GM21360 (cell line): Measurements from ENCODE around the gene PTPN22.
A peak's percentile ranks its signal among the peaks of the same experiment; 100 is the strongest.
"Not testable (repeated sequence)": the region's sequence is repeated elsewhere in the genome, so short reads cannot be mapped to it uniquely, and the experiment has no call there.

Source experiments
- ATAC-seq: cut with Tn5 transposase; IDR thresholded peaks from one replicate; pipeline ENCODE4 v1.9.1; 2021; ENCODE audit warnings: mild to moderate bottlenecking, moderate library complexity; ENCODE audit not compliant: unreplicated experiment

Gene PTPN22

DNA sequence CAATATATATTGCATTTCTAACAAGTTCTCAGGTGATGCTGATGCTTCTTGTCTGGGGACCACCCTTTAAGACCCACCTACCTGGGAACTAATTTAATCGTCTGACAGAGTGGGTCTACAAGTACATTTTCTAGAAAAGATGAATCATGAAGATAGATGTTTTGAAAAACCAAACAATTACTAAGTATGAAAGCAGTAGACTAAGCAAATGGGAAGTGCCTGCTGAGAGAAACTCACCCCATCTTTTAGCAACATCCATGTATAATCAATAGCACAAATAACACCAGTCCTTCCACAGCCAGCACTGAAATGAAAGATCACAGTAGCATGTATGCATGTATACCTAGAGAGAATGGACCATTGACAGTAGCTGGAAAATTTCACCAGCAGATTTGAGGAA lies 17.3 kb downstream of the PTPN22 start:
- no peak for ATAC-seq

- not testable (repeated sequence) for ATAC-seq
These were observed 18.8 kb downstream of the PTPN22 start for GRCh38 chr1:113852694-113853093.

DNA sequence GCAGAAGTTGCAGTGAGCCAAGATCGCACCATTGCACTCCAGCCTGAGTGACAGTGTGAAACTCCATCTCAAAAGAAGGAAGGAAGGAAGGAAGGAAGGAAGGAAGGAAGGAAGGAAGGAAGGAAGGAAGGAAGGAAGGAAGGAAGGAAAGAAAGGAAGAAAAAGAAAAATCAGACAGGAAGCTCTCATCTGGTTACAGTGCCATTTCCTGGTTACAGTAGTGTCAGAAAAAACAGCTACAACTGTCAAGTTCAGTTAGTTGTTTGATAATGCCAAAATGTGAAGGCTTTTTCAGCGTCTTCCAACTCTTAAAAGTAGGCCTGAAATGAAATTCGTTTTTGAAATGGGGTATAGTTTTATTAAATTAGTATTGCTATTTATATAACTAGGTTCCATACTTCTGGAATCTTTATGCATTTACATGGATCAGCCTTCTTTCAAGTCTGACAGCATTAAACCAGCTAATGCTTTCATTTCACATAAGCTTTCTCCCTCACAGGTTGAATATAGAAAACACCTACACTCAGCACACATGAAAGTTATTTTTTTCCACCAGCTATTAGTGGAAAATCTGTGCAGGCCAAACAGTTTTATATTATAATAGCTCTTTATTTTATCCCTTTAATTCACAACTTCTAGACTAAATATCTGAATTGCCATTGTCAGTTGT lies 21.2 kb downstream of the PTPN22 start:
- no peak for ATAC-seq

- ATAC-seq, result no peak
These were observed 22.4 kb downstream of the PTPN22 start for GRCh38 chr1:113849072-113849471.

DNA sequence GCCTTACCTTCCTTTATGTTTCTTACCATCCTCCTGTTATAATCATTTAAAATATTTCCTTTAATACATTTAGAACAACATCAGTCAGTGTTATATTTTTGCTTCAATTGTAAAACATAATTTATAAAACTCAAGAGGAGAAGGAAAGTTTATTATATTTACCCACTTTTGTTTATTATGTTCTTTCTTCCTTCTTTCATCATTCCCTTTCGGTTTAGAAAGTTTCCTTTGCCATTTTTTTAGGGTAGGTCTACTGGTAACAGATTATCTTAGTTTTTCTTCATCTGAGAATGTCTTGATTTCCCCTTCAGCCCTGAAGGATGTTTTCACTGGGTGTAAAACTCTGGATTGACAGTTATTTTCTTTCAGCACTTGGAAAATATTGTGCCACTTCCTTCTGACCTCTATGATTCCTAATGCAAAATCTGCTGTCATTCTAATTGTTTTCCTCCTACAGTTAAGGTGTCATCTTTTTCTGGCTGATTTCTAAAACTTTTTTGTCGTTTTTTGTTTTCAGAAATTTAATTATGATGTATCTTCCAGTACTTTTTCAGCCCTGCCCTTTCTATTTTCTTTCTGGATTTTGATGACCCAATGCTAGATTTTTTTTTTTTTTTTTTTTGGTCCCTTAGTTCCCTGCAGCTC lies 25.0 kb downstream of the PTPN22 start:
- ATAC-seq, result no peak

GRCh38 chr1:113836534-113836933 lies 35.0 kb downstream of the PTPN22 start:
- no peak for ATAC-seq

DNA sequence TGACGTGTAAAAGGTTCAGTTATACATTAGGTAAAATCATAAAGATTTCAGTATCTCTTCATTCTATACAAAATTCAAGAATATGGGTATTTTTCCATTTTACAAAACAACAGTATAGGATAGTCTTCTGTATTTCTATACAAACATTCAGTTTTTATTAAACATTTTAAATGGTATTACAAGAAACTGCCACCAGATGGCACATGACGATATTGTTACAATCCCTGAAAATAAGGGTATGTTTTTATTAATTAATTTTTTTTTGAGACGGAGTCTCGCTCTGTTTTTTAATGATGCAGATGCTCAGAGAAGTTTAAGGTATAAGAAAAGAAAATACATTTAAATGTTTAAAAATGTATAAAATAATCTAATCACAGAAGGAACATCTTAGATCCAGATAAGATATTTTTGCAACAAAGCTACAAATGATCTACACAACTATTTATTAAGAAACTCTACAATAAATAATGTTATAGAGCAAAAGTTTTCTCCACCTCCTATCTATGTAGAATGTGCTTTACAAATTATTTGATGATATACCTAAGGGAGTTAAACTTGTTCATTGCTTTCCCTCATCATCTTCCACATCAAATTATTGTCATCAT lies 35.7 kb downstream of the PTPN22 start:
- ATAC-seq, result no peak

DNA sequence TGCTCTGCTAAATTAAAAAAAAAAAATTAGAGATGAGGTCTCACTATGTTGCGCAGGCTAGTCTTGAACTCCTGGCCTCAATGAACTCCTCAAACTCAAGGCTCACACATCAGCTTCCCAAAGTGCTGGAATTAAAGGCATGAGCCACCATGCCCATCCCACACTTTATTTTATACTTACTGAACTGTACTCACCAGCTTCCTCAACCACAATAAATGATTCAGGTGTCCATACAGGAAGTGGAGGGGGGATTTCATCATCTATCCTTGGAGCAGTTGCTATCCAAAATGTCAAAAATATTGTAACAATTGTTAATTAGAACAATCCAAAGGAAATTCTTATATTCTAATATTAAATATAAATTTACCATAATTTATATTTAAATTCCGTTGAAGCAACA lies 36.8 kb downstream of the PTPN22 start:
- ATAC-seq, result no peak

DNA sequence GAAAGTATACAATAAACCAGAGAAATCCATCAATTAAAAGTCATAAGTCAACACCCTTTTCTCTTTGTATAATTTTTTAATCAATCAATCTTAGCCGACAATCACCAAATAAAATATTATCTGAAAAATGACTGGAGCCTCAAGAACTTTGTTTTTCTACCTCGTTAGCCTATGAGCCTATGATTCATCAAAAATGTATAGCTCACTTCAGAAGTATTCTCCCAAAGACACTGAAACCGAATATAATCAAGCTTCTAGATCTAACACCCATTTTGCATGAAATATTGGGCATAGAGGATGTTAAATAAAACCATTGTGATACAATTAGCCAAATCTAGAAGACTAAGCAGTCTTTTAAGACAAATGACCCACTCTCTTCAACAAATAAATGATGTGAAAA lies 41.5 kb downstream of the PTPN22 start:
- ATAC-seq, result no peak

- no peak for ATAC-seq
These were observed 49.6 kb downstream of the PTPN22 start for GRCh38 chr1:113821916-113822315.

DNA sequence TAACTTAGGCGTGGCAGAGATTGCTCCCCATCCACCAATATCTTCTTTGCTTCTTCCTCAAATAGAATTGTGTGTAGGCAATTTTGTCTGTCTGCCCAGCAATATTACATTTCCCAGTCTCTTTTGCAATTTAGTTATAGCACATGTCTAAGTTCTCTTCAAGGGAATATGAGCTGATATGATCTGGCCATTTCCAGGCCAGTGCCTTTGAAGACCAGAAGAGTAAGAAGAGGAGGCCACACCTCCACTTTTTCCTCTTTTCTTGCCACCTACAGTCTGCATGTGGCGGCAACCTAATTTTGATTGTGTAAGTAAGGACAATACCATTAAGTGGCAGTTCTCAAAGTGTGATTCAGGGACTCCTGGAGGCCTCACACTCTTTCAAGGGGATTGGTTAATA lies 52.9 kb downstream of the PTPN22 start:
- ATAC-seq, result no peak

DNA sequence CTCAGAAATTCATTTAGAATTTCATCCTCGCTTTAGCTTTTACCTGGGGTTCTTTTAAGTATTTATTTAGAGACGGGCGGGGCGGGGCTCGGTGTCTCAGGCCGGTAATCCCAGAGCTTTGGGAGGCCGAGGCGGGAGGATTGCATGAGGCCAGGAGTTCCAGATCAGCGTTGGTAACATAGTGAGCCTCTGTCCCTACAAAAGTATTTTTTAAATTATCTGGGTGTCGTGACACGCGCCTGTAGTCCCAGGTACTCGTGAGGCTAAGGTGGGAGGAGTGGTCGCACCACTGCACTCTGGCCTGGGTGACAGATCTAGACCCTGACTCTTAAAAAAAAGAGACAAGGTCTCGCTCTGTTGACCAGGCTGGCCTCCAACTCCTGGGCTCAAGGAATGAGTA lies 58.3 kb downstream of the PTPN22 start:
- ATAC-seq, result no peak

DNA sequence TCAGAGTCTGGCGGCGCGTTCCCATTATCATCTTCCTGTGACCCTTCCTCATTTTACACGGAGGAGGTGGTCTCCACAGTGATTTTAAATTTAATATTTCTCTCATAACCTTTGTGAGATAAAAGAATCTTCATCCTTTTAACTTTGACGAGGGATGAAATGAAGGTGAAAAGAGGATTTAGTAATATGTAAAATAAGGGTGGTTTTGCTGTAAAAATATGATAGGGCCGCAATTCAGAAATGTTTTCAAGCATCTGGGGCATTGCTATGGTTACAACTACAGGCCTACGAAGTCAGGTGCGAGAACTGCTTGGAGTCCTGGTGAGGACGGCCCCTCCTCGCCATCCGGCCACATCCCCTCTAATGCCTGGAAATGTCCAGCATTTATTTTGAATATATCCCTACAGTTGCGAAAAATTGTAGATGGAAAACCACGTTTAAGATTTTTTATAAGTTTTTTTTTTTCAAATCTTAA lies 58.8 kb downstream of the PTPN22 start:
- no peak for ATAC-seq

GRCh38 chr1:113811888-113812660 lies 59.4 kb downstream of the PTPN22 start, which contains the start of gene RSBN1:
RSBN1 (minus strand) TSS chr1:113812476; CDS start chr1:113812412, 64 bp downstream.
- ATAC-seq, result peak; percentile 86

- peak; percentile 19 for ATAC-seq
These were observed 60.2 kb downstream of the PTPN22 start for GRCh38 chr1:113811156-113811887.

DNA sequence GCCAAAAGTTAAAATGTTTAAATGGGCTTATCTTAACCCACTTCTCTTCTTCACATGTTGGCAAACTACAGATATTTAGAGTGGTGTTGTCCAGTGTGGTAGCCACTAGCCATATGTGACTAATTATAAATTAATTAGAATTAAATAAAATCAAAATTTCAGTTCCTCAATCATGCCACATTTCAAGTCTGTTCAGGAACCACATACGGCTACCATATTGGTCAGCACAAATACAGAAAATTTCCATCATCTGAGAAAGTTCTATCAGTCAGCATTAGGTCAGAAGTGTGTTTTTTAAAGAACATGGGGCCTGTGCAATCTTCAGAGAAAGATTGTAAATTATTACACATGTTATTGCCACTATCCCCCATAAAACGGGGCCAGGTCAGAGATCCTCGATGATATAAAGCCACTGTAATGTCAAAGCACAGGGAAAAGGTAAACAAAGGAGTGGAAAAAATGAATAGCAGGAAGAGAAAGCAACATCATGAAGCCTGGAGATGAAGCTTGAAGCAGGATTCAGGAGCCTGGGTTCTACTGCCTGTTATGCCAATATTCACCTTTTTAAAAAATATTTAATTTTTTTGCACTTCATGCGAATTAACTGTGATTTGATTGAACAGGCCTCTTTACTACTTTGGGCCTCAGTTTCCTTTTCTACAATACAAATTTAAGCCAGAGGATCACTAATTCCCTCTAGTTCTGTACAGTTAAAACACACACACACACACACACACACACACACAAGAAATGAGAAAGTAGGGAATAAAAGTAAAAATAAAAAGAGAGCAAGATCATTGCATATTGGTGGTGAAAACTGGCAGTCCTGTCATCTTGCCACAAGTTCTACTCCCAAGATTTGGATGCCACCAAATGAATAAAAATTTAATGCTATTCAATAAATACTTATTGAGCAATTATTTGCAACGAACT lies 61.6 kb downstream of the PTPN22 start:
- no peak for ATAC-seq

- no peak for ATAC-seq
These were observed 62.9 kb downstream of the PTPN22 start for GRCh38 chr1:113808450-113809195.

DNA sequence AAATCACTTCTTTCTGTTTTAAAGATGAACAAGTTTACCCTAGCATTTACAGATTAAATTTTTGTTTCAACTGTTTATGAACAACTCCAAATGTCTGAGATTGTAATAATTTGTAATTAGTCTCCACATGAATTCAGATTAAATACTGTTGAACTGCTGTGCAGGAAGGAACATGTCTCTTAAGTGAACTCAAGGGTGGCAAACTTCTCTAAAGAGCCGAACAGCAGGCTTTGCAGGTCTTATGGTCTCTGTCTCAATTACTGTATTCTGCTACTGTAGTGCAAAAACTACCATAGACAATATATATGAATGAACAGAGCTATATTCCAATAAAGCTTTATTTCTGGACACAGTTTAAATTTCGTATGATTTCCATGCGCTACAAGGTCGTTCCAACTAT lies 65.9 kb downstream of the PTPN22 start:
- ATAC-seq, result no peak

GRCh38 chr1:113805256-113805531 lies 66.3 kb downstream of the PTPN22 start:
- no peak for ATAC-seq
